Esophagus muscularis mucosa (tissue), 4 donors: ENCODE measurements around the gene RNF180. TPM values are rescaled to one million over a fixed set of nuclear protein-coding genes. Genes with fewer than 3 reads are reported as not detected.
"Not testable (repeated sequence)": the region's sequence is repeated elsewhere in the genome, so short reads cannot be mapped to it uniquely, and the experiment has no call there.

Source experiments
- DNase-seq: peaks from one replicate; pipeline ENCODE4 v3.0.0-alpha.2; 2017; ENCODE audit errors: extremely low spot score
- H3K27ac ChIP-seq, 4 donors: fragments of 200-600 bp; sonication (generic); replicated peaks in 1 of 4; 1 replicate in 3 of 4; 2 replicates in 1 of 4; pipeline ENCODE4 v1.5.1; 2016 to 2019; ENCODE audit warnings: mild to moderate bottlenecking in 1 of 4
- H3K27me3 ChIP-seq, 4 donors: fragments of 200-600 bp; sonication (generic); one replicate each; pipeline versions ENCODE4 v1.5.1 to v1.6.0; 2016 to 2019
- H3K36me3 ChIP-seq, 4 donors: fragments of 200-600 bp; sonication (generic); one replicate each; pipeline ENCODE4 v1.5.1; 2016 to 2019
- H3K4me1 ChIP-seq, 4 donors: fragments of 200-600 bp; sonication (generic); one replicate each; pipeline ENCODE4 v1.5.1; 2016 to 2019
- H3K4me3 ChIP-seq, 4 donors: fragments of 200-600 bp; sonication (generic); 1 replicate in 2 of 4; 2 replicates in 2 of 4; pipeline ENCODE4 v1.5.1; 2016 to 2019; ENCODE audit warnings: mild to moderate bottlenecking in 4 of 4, moderate library complexity in 1 of 4
- H3K9me3 ChIP-seq, 4 donors: fragments of 200-600 bp; sonication (generic); 1 replicate in 3 of 4; 2 replicates in 1 of 4; pipeline ENCODE4 v1.5.1; 2016 to 2019
- CTCF ChIP-seq, 3 experiments: fragments of 200-600 bp in 2 of 3; fragments of 450-650 bp in 1 of 3; sonication (generic) in 2 of 3; IDR thresholded peaks; one replicate each; pipeline ENCODE4 v1.5.1; 2017 to 2019; ENCODE audit warnings: antibody characterized with exemption in 3 of 3, mild to moderate bottlenecking in 2 of 3, moderate library complexity in 1 of 3
- EP300 ChIP-seq: sonication (generic); formaldehyde crosslinking; IDR thresholded peaks from one replicate; pipeline ENCODE4 v1.6.1; 2017; ENCODE audit warnings: antibody characterized with exemption
- POLR2A ChIP-seq: fragments of 450-650 bp; IDR thresholded peaks from one replicate; pipeline ENCODE4 v1.6.1; 2017; ENCODE audit warnings: antibody characterized with exemption, moderate library complexity, mild to moderate bottlenecking, low read depth
- POLR2AphosphoS5 ChIP-seq, 2 donors: sonication (generic); formaldehyde crosslinking; IDR thresholded peaks; one replicate each; pipeline ENCODE4 v1.6.1; 2017; ENCODE audit warnings: antibody characterized with exemption in 2 of 2
- WGBS: methylation state at CpG from one replicate; pipeline ENCODE4 v1.1.5; 2018; 5-methylcytosine and 5-hydroxymethylcytosine counted together
- intact Hi-C: fragments of 100-400 bp; cut with DNase I; formaldehyde crosslinking; loops from one replicate; pipeline ENCODE4 v1.15.1; 2023
- total RNA-seq, 4 donors: library from RNA; depleted of rRNA; stranded (reverse); fragments of >200 nt; gene quantifications; one replicate each; pipeline versions ENCODE4 v1.1.0 to v1.2.1, GENCODE V29; 2016

The RNF180 gene
- total RNA-seq, 4 donors from 2014 or later: 17.9 to 22.4 (median 21.0) TPM

- H3K9me3 ChIP-seq: peaks cover 0 to 12% (median 5%) of the 10 kb centered on the region in 4 donors
- 72% methylated on average over 1 of the region's 1 CpG for WGBS
- no peak for DNase-seq
- no peaks in the 10 kb centered on the region for H3K4me1 ChIP-seq
- intact Hi-C loops: no loop called here
- H3K27me3 ChIP-seq: no peaks in the 10 kb centered on the region
- no peak for TF ChIP-seq POLR2A
- TF ChIP-seq CTCF (IDR thresholded peaks at IDR 0.05): no peak
- H3K27ac ChIP-seq: no peak overlapping the region
- H3K36me3 ChIP-seq: no peaks in the 10 kb centered on the region
- H3K4me3 ChIP-seq: no peak overlapping the region
These were observed 231.9 kb downstream of the RNF180 start for GRCh38 chr5:64397552-64397951.

DNA sequence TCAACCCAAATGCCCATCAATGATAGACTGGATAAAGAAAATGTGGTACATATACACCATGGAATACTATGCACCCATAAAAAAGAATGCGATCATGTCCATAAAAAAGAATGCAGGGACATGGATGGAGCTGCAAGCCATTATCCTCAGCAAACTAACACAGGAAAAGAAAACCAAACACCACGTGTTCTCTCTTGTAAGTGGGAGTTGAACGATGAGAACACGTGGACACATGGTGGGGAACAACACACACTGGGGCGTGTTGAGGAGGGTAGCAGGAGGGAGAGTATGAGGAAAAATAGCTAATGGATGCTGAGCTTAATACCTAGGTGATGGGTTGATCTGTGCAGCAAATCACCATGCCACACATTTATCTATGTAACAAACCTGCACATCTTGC, 233.1 kb downstream of the RNF180 start:
- H3K36me3 ChIP-seq, intact Hi-C loops, H3K9me3 ChIP-seq, H3K4me3 ChIP-seq, DNase-seq, H3K27me3 ChIP-seq, H3K4me1 ChIP-seq, H3K27ac ChIP-seq: not testable (repeated sequence)
- WGBS: 90% methylated on average over 5 of the region's 5 CpGs

GRCh38 chr5:64407103-64407825, 241.6 kb downstream of the RNF180 start:
- H3K36me3 ChIP-seq, DNase-seq, H3K27me3 ChIP-seq, H3K4me3 ChIP-seq, H3K27ac ChIP-seq, intact Hi-C loops, H3K4me1 ChIP-seq: not testable (repeated sequence)
- 57% methylated on average over 5 of the region's 5 CpGs for WGBS
- peaks cover 0 to 12% (median 0%) of the 10 kb centered on the region in 4 donors for H3K9me3 ChIP-seq

- no peak overlapping the region for H3K4me3 ChIP-seq
- no peaks in the 10 kb centered on the region for H3K27me3 ChIP-seq
- 57% methylated on average over 3 of the region's 4 CpGs for WGBS
- TF ChIP-seq POLR2AphosphoS5 (IDR thresholded peaks at IDR 0.05): no peak
- TF ChIP-seq CTCF (IDR thresholded peaks at IDR 0.05): no peak
- no peak for TF ChIP-seq EP300
- TF ChIP-seq POLR2A: no peak
- H3K4me1 ChIP-seq: no peaks in the 10 kb centered on the region
- intact Hi-C loops: no loop called here
- no peak overlapping the region for H3K27ac ChIP-seq
- no peaks in the 10 kb centered on the region for H3K9me3 ChIP-seq
- DNase-seq: no peak
- no peaks in the 10 kb centered on the region for H3K36me3 ChIP-seq
These were observed 251.7 kb downstream of the RNF180 start for GRCh38 chr5:64417390-64417789.

DNA sequence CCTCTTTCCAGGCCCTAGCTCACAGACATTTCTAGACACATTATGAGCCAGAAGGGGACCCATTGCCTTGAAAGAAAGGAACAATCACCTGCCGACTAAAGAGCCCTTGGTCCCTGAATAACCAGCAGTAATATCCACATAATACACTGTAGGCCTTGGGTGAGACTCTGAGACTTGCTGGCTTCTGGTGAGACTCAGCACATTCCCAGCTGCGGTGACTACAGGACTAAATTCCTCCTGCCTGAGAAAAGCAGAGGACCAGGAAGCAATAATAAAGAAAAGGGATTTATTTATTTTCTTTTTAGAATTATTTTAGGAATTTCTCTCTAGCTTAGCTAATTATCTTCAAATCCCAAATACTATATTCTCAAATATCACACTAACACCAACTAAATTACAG, 252.4 kb downstream of the RNF180 start:
- TF ChIP-seq CTCF (IDR thresholded peaks at IDR 0.05) (no peak), POLR2AphosphoS5 (IDR thresholded peaks at IDR 0.05) (no peak), EP300 (no peak), POLR2A (no peak)
- H3K36me3 ChIP-seq: no peaks in the 10 kb centered on the region
- no peak for DNase-seq
- H3K4me1 ChIP-seq: no peaks in the 10 kb centered on the region
- no peak overlapping the region for H3K27ac ChIP-seq
- H3K4me3 ChIP-seq: no peak overlapping the region
- intact Hi-C loops: no loop called here
- no peaks in the 10 kb centered on the region for H3K27me3 ChIP-seq
- 74% methylated on average over 2 of the region's 2 CpGs for WGBS
- H3K9me3 ChIP-seq: no peaks in the 10 kb centered on the region

Other genes starting within 250 kb of the RNF180 start
- gene HTR1A, start 203.4 kb upstream of the RNF180 start, total RNA-seq: not detected